Left kidney (tissue), 2 donors: ENCODE results near the gene FAM193B. TPM values are rescaled to one million over a fixed set of nuclear protein-coding genes. Genes with fewer than 3 reads are reported as not detected.

Experiments used
- DNase-seq: peaks from one replicate; pipeline ENCODE4 v3.0.0-alpha.2; 2013
- polyA plus RNA-seq: library from polyadenylated mRNA; unstranded; fragments of 120-200 nt; gene quantifications from one replicate; pipeline ENCODE4 v1.2.1, GENCODE V29; 2013; ENCODE audit not compliant: insufficient read length

Gene FAM193B
- polyA plus RNA-seq, 1 donor: 93.8 TPM

- DNase-seq: no peak
Observed at GRCh38 chr5:177471610-177472356, 82.6 kb downstream of the FAM193B start.

DNA sequence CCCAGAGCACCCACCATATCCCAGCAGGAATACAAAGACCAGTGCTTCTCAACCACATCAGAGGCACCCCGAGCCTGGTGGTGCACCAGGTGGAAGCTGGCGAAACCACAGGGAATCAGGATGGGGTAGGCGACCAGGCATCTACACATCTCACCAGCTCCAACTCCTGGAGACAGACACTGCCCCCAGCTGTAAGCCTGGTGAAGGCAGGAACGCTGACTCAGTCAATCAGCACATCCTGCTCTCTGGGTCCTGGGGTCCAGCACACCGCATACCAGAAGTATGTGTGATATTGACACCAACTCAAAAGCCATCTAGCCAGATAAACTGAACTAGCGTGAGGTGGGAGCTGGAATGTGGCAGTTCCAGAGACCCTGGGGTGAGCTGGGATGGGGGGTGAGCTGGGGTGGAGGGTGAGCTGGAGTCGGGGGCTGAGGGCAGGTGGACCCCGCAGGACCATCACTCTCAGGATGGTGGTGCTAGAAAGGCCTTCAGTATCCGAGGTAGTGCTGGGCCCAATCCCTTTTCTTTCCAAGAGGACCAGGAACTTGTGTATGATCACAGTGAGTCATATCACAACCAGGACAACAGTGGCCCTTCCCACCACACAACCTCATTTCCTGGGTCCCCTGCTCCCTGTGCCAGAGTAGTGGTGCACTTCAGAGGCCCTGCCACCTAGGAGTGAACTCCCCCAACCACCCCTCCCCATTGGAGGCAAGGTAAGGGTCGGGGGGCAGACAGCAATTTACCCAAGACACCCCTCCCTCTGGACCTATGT, 83.4 kb downstream of the FAM193B start:
- no peak for DNase-seq

Other genes starting within 250 kb of the FAM193B start
- gene MXD3, start 242.7 kb downstream of the FAM193B start, polyA plus RNA-seq: 16.7 TPM
- 118 TPM for gene LMAN2, start 202.9 kb downstream of the FAM193B start, polyA plus RNA-seq
- 11.1 TPM for gene RGS14, start 196.6 kb downstream of the FAM193B start, polyA plus RNA-seq
- gene SLC34A1, start 170.1 kb downstream of the FAM193B start, polyA plus RNA-seq: 200 TPM
- gene PFN3, start 153.9 kb downstream of the FAM193B start, polyA plus RNA-seq: 2.0 TPM
- gene F12, start 145.0 kb downstream of the FAM193B start, polyA plus RNA-seq: 14.6 TPM
- gene GRK6, start 127.9 kb downstream of the FAM193B start, polyA plus RNA-seq: 24.2 TPM
- 1.0 TPM for gene PRR7, start 107.7 kb downstream of the FAM193B start, polyA plus RNA-seq
- gene DBN1, start 80.9 kb downstream of the FAM193B start, polyA plus RNA-seq: 175 TPM
- gene PDLIM7, start 57.0 kb downstream of the FAM193B start, polyA plus RNA-seq: 107 TPM
- gene DOK3, start 44.7 kb downstream of the FAM193B start, polyA plus RNA-seq: 5.3 TPM
- gene DDX41, start 37.6 kb downstream of the FAM193B start, polyA plus RNA-seq: 94.7 TPM
- 139 TPM for gene TMED9, start 37.6 kb upstream of the FAM193B start, polyA plus RNA-seq
- 19.1 TPM for gene B4GALT7, start 45.6 kb upstream of the FAM193B start, polyA plus RNA-seq
- gene FAM153A, start 228.3 kb upstream of the FAM193B start, polyA plus RNA-seq: 0.75 TPM